NCI-H345 (cell line): ENCODE results near the gene NKX2-8.
"Not testable (repeated sequence)": the region's sequence is repeated elsewhere in the genome, so short reads cannot be mapped to it uniquely, and the experiment has no call there.

ENCODE experiments used
- DNase-seq: peaks from one replicate; lab custom pipeline; 2025; lab: John Stamatoyannopoulos, UW

NKX2-8 gene

GRCh38 chr14:36580141-36580855 is 2.1 kb downstream of the NKX2-8 start:
- no peak for DNase-seq

- no peak for DNase-seq
Measured at GRCh38 chr14:36579573-36580140, 2.8 kb downstream of the NKX2-8 start.

- DNase-seq: no peak
Measured at GRCh38 chr14:36579001-36579555, 3.3 kb downstream of the NKX2-8 start.

- no peak for DNase-seq
Measured at GRCh38 chr14:36570065-36570464, 12.3 kb downstream of the NKX2-8 start.

GRCh38 chr14:36556811-36557433 is 25.5 kb downstream of the NKX2-8 start:
- DNase-seq: peak; percentile 41

- DNase-seq: no peak
Measured at GRCh38 chr14:36555998-36556743, 26.2 kb downstream of the NKX2-8 start.

GRCh38 chr14:36553656-36554260 is 28.7 kb downstream of the NKX2-8 start:
- DNase-seq: peak; percentile 63

- no peak for DNase-seq
Measured at GRCh38 chr14:36550899-36551298, 31.5 kb downstream of the NKX2-8 start.

- not testable (repeated sequence) for DNase-seq
Measured at GRCh38 chr14:36544280-36544679, 38.1 kb downstream of the NKX2-8 start.

- DNase-seq: no peak
Measured at GRCh38 chr14:36538051-36538450, 44.4 kb downstream of the NKX2-8 start.
